Lower leg skin (tissue), 4 donors: ENCODE data around the gene WNT7A. TPM values are rescaled to one million over a fixed set of nuclear protein-coding genes. Genes with fewer than 3 reads are reported as not detected.

ENCODE experiments used
- DNase-seq, 2 donors: peaks; one replicate each; pipeline ENCODE4 v3.0.0-alpha.2; 2019; ENCODE audit warnings: low spot score in 2 of 2
- H3K4me3 ChIP-seq: fragments of 200-600 bp; sonication (generic); 2 replicates; pipeline ENCODE4 v1.5.1; 2017; ENCODE audit warnings: mild to moderate bottlenecking, low read depth; ENCODE audit not compliant: poor library complexity, severe bottlenecking
- CTCF ChIP-seq, 3 donors: fragments of 450-650 bp; IDR thresholded peaks; one replicate each; pipeline ENCODE4 v1.5.1; 2016; ENCODE audit warnings: antibody characterized with exemption in 3 of 3, mild to moderate bottlenecking in 3 of 3, moderate library complexity in 2 of 3
- POLR2A ChIP-seq, 2 donors: fragments of 450-650 bp; IDR thresholded peaks; one replicate each; pipeline ENCODE4 v1.6.1; 2016 to 2017; ENCODE audit warnings: antibody characterized with exemption in 2 of 2, mild to moderate bottlenecking in 1 of 2, moderate library complexity in 1 of 2
- WGBS, 2 donors: methylation state at CpG; one replicate each; pipeline ENCODE4 v1.1.5; 2018; 5-methylcytosine and 5-hydroxymethylcytosine counted together
- intact Hi-C: fragments of 100-400 bp; cut with DNase I; formaldehyde crosslinking; loops from one replicate; pipeline ENCODE4 v1.15.0; 2023; ENCODE audit warnings: low total_unique reads
- total RNA-seq, 4 donors: library from RNA; depleted of rRNA; stranded (reverse); fragments of >200 nt; gene quantifications; one replicate each; pipeline ENCODE4 v1.1.0, GENCODE V29; 2016

Gene WNT7A
- total RNA-seq, 4 donors from 2014 or later = 0.49 to 2.4 (median 0.68) TPM

GRCh38 chr3:13833506-13834257, 46.2 kb downstream of the WNT7A start:
- no peak for DNase-seq
- intact Hi-C loops = no loop called here
- TF ChIP-seq POLR2A (IDR thresholded peaks at IDR 0.05) (no peak), CTCF (IDR thresholded peaks at IDR 0.05) (no peak)
- H3K4me3 ChIP-seq = no peak overlapping the region
- 83% methylated on average over 9 of the region's 9 CpGs for WGBS, 2 donors

DNA sequence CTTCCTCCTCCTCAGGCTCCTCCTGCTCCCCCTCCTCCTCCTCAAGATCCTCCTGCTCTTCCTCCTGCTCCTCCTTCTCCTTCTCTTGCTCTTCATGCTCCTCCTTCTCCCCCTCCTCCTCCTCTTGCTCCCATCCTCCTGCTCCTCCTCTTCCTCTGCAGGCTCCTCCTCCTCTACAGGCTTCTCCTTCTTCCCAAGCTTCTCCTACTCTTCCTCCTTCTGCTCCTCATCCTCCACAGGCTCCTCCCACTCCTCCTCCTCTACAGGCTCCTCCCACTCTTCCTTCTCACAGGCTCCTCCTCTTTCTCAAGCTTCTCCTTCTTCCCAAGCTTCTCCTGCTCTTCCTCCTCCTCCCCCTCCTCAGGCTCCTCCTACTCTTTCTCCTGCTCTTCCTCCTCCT, 47.7 kb downstream of the WNT7A start:
- no peak for DNase-seq
- no peak for TF ChIP-seq CTCF (IDR thresholded peaks at IDR 0.05)
- TF ChIP-seq POLR2A (IDR thresholded peaks at IDR 0.05) = no peak
- intact Hi-C loops = no loop called here
- H3K4me3 ChIP-seq = no peak overlapping the region

DNA sequence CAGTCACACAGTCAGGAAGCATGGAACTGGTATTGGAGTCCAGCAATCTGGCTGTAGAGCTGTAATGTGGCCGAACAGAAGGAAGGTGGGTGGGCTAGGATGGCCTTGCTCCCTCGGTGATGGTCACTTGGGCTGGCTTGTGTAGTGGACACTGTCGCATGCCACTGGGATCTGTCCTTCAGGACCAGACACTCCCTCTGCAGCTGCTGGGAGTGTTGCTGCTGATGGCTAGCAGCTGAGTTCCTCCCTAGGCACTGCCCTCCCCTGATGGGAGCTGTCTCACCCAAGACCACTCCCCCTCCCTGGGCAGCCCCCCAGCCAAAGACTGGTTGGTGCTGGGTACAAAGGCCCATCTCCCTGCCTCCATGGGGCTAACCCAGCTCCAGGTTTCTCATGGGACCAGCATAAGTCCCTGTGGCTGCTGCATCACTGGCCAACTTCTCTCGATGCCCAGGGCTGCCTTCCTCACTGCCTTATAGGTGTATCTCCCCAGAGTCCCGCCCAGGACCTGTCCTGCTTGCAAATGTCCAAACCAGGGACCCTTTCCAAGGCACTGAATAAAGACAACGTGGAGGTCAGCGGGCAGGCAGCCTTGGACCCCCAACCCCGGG, 48.4 kb downstream of the WNT7A start:
- no peak for DNase-seq
- H3K4me3 ChIP-seq = no peak overlapping the region
- no peak for TF ChIP-seq CTCF (IDR thresholded peaks at IDR 0.05)
- TF ChIP-seq POLR2A (IDR thresholded peaks at IDR 0.05) = no peak
- 91 to 94% methylated on average over 8 of the region's 8 CpGs for WGBS, 2 donors
- intact Hi-C loops = no loop called here

- no peak for DNase-seq
- WGBS, 2 donors = 86 to 91% methylated on average over 11 of the region's 11 CpGs
- TF ChIP-seq POLR2A (IDR thresholded peaks at IDR 0.05) (no peak), CTCF (IDR thresholded peaks at IDR 0.05) (no peak)
- intact Hi-C loops = no loop called here
- no peak overlapping the region for H3K4me3 ChIP-seq
Observed at GRCh38 chr3:13829311-13829710, 50.6 kb downstream of the WNT7A start.

DNA sequence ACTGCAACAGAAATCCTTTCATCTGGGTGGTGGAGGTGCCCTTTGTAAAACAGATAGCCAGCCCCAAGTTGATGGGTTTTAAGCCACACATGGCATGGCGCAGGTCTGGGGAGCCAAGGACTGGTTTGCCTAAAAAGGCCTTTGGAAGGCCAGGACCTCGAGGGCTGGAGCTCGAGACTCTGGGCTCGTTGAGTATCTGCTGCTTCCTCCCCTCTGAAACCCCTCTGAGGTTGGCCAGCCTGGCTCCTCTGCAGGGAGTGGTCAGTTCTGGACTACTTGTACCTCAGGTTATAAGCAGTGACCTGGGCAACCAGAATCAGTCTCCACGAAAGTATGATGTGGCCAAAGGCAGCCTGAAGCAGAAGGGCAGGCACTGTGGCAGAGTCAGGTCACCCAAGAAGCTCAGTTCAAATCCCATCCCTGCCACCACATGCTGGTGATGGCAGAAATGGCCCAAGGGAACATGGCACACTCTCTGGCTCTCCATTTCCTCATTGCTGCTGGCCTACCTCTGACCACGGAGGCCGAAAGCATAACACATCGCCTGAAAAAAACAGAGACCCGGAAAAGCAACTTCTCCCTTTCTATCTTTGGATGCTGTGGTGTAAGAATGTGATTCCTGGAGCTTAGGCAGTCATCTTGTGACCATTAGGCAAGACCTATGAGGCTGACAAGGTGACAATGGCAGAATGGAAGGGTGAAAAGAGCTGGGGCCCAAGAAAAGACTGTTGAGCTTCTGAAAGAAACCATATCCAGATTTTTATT, 51.2 kb downstream of the WNT7A start:
- no peak for DNase-seq
- intact Hi-C loops = no loop called here
- TF ChIP-seq POLR2A (IDR thresholded peaks at IDR 0.05) = no peak
- no peak for TF ChIP-seq CTCF (IDR thresholded peaks at IDR 0.05)
- WGBS, 2 donors = 82 to 88% methylated on average over 9 of the region's 9 CpGs
- H3K4me3 ChIP-seq = no peak overlapping the region
